ENCODE results near the gene JSRP1. TPM values are rescaled to one million over a fixed set of nuclear protein-coding genes. Genes with fewer than 3 reads are reported as not detected.
A peak's percentile ranks its signal among the peaks of the same experiment; 100 is the strongest.

The JSRP1 gene
- total RNA-seq, 1 donor from 2014 or later: not detected

DNA sequence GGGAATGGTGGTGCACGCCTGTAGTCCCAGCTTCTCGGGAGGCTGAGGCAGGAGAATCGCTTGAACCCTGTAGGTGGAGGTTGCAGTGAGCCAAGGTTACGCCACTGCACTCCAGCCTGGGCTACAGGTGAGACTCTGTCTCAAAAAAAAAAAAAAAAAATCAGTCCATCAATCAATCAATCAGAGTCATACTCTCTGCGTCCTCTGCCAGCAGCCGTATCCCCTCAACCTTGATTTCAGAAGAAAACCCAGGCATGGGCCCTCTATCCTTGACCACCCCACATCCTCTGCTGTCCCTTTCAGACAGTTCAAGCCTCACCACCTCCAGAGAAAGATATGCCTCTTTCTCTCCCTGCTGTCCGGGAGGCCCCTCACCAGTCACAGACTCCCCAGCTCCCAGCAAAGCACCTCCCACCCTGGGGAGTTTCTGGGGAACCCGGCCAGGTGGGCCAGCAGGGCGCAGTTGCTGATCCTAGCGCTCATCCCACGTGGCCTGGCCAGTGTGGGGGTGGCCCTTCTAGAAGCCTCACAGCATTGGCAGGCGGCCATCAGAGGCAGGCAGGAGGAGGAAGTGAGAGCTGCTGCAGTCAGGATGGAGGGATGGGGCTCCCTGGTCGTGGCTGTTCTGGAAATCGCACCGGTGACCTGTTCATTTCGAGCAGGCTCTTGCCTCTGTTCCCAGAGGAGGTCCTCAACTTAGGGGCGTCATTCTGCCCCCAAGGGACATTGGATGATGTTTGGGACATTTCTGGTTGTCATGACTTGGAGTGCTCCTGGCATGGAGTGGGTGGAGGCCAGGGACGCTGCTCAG is 10.2 kb upstream of the JSRP1 start:
- DNase-seq (ENCODE audit: low read depth in 2 of 2): peak in 1 of 2 donors; percentile 86

DNA sequence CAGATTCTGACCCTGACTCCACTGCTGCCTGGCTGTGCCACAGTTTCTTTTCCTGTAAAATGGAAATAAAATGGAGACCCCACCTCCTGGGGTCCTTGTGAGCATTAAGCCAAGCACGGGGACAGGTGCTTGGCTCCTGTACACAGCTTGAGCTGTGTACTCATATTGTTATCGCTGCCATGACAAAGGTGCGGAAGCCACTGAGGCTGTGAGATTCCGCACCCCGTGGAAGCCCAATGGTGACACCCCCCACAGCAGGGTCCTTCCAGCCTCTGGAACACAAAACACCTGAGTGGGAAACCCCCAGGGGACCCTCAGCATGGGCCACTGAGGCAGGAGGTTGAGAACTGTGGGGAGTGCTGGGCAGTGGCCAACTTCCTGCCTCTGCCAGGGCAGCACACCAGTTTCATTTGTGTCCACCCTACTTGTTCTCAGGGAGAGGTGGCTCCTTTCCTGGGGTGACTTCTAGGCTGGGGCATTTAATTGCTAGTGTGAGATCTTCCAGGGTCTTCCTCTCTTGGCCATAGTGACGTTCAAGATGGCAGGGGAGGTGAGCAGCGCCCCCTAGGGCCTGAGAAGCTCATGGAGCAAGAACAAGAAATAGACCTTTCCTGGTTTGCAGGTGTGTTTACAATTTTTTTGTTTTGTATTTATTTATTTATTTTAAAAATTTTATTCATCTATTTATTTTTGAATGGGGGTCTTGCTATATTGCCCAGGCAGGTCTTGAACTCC is 5.4 kb upstream of the JSRP1 start:
- DNase-seq (ENCODE audit: low read depth in 2 of 2): peak in 1 of 2 donors; percentile 60

DNA sequence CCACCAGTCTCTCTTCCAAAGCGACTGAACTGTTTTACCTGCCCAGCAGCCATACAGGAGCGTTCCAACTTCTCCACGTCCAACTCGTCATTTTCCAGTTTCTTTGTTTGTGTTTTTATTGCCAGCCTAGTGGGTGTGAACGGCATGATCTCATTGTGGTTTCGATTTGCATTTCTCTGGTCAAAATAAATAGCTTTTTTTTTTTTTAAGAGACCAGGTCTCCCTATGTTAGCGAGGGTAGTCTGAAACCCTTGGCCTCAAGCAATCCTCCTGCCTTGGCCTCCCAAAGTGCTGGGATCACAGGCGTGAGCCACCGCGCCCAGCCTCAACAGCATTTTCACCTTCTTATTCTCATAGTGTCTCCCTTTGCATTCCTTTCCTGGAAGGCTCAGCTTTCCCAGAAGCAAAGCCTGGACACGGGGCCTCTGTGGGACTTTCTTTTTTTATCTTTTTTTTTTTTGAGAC is 4.2 kb upstream of the JSRP1 start:
- DNase-seq (ENCODE audit: low read depth in 2 of 2): peak in 1 of 2 donors; percentile 56

DNA sequence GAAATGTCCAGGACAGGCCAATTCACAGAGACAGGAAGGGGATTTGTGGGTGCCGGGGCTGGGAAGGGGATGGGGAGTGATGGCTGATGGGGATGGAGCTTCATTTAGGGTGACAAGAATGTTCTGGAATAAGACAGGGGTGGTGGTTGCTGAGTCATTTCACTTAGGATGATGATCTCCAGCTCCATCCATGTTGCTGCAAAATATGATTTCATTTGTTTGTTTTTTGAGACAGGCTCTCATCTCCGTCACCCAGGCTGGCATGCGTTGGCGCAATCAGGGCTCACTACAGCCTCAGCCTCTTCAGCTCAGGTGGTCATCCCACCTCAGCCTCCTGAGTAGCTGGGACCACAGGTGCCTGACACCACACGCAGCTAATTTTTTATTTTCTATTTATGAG is 3.1 kb upstream of the JSRP1 start:
- DNase-seq (ENCODE audit: low read depth in 2 of 2): no peak

DNA sequence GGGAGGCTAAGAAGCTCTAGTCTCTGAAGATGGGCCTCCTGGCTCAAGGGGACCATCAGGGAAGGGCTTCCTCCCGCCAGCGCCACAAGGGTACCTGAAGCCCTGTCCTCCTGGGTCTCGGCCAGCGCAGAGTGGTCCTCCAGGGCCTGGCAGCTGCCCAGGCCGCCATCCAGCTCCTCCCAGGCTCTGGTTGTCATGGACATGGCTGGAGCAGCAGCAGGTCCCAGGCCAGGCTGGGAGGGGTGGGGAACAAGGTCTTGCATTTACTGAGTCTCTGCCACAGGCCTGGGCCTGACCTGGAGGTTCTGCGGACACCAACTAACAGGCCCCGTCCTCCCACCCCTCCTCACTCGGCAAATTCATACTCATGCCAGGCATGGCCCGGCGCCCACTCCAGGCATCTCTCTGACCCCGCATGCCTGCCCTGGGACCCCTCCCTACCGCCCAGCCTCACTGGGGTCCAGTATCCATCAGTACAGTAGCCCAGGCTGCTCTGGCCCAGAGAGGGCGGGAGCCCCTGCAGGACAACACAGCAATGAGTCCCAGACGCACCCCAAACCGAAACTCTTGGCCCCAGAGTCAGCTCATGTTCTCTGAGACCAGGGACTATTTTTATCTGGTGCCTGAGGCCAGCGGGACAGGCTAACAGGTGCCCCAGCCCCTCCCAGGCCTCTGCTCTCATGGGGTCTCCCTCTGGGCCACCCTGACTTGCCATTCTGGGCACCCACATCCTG is 938 bp downstream of the JSRP1 start:
- DNase-seq (ENCODE audit: low read depth in 2 of 2): no peak

DNA sequence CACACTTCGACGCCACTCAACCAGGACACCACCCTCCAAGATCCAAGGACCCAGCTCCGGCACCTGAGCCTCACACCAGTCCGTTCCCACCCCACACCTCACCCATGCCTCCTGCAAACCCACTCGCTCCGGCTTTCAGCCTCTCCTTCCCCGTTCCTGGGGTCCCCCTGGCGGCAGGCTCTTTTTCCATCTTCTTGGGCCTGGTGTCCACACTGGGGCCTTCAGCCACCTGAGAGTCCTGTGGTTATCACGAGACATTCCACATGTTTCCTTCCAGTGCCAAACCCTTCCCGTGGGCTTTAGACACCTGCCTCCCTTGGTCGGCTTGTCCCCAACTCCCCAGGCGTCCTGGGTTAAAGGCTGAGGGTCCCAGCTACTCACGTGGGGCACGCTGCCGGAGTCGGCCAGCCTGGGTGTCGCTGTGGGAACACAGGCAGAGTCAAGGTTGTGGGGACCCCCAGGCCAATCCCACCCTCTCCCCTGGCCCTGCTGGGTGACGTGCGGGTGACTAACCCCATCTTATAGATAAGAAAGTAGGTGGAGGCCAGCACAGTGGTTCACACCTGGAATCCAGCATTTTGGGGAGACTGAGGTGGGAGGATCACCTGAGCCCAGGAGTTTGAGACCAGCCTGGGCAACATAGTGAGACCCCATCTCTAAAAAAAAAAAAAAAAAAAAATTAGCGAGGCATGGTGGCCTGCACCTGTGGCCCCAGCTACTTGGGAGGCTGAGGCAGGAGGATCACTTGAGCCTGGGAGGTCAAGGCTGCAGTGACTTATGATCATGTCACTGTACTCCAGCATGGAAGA is 1.9 kb downstream of the JSRP1 start:
- DNase-seq (ENCODE audit: low read depth in 2 of 2): peak in 1 of 2 donors; percentile 46

DNA sequence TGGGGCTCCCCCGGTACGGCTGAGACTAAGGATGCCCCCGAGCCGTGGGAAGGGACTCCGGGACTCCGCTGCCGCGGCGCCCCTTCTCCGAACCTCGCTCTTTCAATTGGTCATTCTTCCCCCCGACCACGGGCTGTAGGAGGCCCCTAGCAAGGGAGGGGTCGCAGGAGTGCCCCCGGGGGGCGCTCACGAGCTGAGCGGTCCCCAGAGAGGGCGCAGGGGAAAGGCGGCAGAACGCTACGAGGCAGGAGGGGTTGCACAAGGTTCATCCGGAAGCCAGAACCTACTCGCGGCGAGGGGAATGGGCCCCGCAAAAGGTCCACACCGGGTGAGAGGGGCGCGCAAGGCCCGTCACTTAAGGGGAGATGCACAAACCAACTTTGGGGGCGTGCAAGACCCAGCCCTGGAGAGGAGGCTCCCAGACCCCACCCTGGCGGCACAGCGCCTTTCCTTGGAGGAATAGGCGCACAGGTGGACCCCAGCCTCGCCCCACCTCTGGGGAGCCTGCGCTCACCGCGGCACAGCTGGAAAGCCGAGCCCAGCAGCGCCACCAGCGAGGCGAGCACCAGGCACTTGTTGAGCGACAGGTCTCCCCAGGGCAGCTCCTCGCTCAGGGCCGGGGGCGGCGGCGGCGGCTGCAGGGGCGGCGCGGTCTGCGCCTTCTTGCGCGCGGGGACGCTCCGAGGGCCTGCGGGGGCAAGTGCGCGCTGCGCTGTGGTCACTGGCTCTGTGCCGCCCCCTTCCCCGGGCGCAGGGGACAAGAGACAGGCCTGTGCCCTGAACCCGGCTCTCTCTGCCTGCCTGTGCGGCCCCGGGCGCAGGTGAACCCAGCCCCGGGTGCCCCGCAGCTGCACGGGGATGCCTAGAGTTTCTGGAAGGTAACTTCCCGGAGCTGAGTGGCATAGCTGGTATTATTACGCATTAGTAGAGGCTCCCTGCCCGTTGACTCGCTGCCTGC is 2.8 kb downstream of the JSRP1 start:
- DNase-seq (ENCODE audit: low read depth in 2 of 2): no peak

DNA sequence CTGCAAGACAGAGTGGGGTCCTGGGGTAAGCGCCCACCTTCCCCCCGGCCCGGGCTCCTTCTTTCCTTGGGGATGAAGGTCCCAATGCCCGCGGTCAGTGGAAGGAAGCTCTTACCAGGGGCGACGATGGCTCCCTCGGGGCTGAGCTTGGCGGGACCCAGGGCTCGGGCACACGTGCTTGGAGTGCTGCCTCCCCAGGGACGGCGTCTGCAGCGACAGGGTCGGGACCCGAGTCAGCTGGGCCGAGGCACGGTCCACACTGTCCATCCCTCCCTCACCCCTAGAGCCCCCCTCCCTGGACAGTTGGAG is 3.5 kb downstream of the JSRP1 start:
- DNase-seq (ENCODE audit: low read depth in 2 of 2): no peak

DNA sequence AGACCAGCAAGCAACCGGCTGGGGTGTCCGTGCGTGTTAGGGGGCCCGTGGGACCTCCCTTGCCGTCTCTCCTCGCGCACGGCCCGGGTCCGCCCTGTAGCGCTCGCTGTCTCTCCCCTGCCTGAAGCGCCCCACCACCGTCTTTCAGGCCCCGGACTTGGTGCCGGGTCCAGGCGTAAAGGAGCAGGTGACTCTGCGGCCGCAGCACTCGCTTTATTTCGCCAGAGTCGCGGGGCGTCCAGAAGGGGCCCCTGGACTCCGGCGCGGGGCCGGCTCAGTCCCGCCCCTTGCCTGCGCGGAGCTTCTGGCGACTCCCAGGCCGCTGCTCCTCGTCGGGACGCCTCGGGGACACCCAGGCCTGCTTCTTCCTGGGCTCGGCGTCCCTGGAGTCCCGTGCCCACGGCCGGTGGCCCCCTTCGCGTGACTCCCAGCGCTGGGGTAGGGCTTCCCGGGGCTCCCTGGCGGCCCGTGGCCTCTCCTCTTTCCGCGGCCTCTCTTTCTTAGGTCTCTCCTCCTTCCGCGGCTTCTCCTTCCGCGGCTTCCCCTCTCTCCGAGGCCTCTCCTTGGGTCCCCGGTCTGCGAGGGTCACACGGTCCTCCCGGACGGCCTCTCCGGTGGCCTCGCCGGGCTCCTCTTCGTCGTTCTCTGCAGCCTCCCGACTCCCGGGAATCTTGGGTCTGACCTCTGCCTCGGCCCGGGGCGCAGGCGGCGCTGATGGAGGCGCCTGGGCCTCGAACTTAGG is 4.0 kb downstream of the JSRP1 start:
- no peak for DNase-seq (ENCODE audit: low read depth in 2 of 2)

DNA sequence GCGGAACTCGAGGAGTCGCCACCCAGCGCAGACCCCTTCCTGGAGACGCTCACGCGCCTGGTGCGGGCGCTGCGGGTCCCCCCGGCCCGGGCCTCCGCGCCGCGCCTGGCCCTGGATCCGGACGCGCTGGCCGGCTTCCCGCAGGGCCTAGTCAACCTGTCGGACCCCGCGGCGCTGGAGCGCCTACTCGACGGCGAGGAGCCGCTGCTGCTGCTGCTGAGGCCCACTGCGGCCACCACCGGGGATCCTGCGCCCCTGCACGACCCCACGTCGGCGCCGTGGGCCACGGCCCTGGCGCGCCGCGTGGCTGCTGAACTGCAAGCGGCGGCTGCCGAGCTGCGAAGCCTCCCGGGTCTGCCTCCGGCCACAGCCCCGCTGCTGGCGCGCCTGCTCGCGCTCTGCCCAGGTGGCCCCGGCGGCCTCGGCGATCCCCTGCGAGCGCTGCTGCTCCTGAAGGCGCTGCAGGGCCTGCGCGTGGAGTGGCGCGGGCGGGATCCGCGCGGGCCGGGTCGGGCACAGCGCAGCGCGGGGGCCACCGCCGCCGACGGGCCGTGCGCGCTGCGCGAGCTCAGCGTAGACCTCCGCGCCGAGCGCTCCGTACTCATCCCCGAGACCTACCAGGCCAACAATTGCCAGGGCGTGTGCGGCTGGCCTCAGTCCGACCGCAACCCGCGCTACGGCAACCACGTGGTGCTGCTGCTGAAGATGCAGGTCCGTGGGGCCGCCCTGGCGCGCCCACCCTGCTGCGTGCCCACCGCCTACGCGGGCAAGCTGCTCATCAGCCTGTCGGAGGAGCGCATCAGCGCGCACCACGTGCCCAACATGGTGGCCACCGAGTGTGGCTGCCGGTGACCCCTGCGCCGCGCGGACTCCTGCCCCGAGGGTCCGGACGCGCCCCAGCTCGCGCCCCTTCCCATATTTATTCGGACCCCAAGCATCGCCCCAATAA is 4.8 kb downstream of the JSRP1 start:
- DNase-seq (ENCODE audit: low read depth in 2 of 2): no peak

DNA sequence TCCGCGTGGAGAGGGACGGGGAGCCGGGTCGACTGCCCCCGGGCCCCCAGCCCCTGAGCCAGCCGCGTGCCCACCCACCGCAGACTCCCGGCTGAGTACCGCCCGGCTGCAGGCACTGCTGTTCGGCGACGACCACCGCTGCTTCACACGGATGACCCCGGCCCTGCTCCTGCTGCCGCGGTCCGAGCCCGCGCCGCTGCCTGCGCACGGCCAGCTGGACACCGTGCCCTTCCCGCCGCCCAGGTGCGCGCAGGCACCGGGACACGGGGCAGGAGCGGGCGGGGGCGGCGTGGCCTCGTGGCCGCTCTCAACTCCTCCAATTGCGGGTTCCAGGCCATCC is 5.5 kb downstream of the JSRP1 start:
- DNase-seq (ENCODE audit: low read depth in 2 of 2): no peak

DNA sequence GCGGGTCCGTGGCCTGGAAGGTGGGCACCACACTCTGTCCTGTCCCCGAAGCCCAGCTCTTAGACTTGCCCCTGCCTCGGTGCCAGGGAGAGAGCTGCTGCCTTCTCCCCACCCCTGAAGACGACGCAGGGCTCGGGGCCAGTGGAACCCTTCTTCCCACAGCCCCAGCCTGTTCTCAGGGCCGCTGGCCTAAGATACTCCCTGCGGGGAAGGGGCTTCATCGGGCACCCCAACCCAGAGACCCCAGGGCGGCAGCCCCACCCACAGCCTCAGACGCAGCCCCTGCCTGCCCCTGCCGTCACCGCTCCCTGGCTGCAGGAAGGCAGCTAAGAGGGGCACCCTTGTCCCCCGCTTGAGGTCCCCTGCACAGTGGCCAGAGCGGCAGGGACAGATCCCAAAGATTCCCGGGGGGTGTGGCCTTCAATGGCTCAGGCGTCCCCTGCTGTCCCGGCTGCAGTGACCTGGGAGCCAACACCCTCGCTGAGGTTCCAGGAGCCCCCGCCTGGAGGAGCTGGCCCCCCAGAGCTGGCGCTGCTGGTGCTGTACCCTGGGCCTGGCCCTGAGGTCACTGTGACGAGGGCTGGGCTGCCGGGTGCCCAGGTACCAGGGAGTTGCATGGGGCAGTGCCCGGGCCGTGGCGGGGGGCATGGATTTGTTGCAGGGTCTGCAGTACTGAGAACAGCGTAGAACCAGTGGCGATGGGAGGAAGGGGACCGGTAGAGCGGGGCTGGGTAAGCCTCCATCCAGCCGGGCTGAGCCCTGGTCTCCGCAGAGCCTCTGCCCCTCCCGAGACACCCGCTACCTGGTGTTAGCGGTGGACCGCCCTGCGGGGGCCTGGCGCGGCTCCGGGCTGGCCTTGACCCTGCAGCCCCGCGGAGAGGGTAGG is 6.1 kb downstream of the JSRP1 start:
- DNase-seq (ENCODE audit: low read depth in 2 of 2): no peak

DNA sequence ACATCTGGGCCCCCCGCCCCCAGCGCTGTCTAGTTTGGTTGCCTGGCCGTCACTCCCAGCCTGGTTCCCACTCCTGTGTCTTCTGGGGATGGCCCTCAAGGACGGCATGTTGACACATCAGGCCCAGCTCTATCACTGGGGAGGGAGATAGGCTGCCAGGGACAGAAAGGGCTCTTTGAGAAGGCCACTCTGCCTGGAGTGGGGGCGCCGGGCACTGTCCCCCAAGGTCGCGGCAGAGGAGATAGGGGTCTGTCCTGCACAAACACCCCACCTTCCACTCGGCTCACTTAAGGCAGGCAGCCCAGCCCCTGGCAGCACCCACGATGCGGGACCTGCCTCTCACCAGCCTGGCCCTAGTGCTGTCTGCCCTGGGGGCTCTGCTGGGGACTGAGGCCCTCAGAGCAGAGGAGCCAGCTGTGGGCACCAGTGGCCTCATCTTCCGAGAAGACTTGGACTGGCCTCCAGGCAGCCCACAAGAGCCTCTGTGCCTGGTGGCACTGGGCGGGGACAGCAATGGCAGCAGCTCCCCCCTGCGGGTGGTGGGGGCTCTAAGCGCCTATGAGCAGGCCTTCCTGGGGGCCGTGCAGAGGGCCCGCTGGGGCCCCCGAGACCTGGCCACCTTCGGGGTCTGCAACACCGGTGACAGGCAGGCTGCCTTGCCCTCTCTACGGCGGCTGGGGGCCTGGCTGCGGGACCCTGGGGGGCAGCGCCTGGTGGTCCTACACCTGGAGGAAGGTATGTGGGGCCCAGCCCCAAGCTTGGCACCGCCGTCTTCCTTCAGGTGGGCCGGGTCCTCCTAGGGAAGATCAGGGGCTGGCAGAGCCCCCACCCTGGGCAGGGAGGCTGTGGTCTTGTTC is 7.0 kb downstream of the JSRP1 start, which contains the start of gene AMH:
AMH (plus strand) TSS at position 314 of the 857 bp plus-strand sequence; CDS start at position 324, 10 bp downstream.
- no peak for DNase-seq (ENCODE audit: low read depth in 2 of 2)

DNA sequence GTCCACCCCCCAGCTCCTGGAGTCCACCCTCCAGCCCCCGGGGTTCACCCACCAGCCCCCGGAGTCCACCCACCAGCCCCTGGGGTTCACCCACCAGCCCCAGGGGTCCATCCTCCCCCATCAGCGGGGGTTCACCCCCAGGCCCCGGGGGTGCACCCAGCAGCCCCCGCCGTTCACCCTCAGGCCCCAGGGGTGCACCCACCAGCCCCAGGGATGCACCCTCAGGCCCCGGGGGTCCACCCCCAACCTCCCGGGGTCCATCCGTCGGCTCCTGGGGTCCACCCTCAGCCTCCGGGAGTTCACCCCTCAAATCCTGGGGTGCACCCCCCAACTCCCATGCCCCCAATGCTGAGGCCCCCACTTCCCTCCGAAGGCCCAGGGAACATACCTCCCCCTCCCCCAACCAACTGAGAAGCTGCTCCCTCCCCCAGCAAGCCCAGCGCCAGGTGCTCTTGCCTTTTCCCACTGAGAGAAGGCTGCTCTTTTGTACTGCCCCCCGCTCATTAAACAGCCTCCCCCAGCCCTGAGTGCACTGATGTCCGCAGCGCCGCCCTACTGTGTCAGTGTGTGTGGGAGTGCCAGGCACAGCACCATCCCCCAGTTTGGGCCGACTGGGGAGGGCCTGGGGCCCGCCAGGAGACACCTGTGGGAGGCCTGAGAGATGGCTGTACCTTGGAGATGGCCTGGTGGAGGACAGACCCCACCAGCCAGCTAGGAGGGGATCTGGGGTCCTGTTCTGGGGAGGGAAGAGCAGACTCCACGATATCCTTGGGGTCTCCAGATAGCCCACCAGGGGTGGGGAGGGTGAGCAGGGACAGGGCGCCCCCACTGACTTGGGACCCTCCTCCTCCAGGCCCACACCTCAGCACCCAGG is 7.8 kb downstream of the JSRP1 start:
- no peak for DNase-seq (ENCODE audit: low read depth in 2 of 2)

DNA sequence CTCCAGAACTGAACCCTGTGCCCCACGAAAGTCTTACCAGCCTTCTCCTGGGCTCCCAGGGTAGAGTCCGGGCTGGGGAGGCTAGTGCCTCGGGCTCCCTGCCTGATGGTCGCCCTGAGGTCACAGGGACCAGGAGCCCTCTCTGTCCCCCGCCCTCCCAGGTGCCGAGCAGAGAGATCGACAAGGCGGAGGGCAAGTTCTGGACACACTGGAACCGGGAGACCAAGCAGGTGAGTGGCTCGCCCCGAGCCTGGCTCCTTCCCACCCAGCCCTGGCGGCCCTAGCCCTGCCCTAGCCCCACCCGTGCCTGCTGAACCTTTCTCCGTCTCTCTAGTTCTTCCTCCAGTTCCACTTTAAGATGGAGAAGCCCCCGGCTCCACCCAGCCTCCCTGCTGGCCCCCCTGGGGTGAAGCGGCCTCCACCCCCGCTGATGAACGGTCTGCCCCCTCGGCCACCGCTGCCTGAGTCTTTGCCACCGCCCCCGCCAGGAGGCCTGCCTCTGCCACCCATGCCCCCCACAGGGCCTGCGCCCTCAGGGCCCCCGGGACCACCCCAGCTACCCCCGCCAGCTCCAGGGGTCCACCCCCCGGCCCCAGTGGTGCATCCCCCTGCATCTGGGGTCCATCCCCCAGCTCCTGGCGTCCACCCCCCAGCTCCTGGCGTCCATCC is 8.7 kb downstream of the JSRP1 start:
- no peak for DNase-seq (ENCODE audit: low read depth in 2 of 2)
